Activated T-cell treated with anti-CD3 and anti-CD28 coated beads, Interleukin-2, amount 50 U/mL, for 48 hours (primary cell): ENCODE data around the gene USP17L17.
"Not testable (repeated sequence)": the region's sequence is repeated elsewhere in the genome, so short reads cannot be mapped to it uniquely, and the experiment has no call there.

Experiments
- DNase-seq, 2 experiments: peaks; one replicate each; pipeline ENCODE4 v3.0.0-alpha.2; 2020

The USP17L17 gene, protein sequence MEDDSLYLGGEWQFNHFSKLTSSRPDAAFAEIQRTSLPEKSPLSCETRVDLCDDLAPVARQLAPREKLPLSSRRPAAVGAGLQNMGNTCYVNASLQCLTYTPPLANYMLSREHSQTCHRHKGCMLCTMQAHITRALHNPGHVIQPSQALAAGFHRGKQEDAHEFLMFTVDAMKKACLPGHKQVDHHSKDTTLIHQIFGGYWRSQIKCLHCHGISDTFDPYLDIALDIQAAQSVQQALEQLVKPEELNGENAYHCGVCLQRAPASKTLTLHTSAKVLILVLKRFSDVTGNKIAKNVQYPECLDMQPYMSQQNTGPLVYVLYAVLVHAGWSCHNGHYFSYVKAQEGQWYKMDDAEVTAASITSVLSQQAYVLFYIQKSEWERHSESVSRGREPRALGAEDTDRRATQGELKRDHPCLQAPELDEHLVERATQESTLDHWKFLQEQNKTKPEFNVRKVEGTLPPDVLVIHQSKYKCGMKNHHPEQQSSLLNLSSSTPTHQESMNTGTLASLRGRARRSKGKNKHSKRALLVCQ

DNA sequence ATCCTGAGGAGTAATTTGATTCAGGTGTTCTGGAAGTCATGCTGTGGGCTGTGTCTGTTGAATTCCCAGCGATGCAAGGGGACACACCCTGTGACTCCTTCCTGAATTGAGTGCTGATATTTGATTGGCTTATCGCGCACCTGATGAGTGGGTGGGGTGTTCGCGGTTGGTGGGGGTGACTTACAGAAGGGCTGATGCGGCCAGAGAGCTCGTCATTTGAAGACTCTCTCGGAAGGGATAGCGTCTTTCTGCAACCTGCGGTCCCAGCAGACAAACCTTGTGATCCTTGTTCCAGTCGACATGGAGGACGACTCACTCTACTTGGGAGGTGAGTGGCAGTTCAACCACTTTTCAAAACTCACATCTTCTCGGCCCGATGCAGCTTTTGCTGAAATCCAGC is at the start of gene USP17L17:
USP17L17 (plus strand) TSS at position 301 of the 400 bp plus-strand sequence; CDS start at position 301, 0 bp downstream.
- DNase-seq: not testable (repeated sequence)

DNA sequence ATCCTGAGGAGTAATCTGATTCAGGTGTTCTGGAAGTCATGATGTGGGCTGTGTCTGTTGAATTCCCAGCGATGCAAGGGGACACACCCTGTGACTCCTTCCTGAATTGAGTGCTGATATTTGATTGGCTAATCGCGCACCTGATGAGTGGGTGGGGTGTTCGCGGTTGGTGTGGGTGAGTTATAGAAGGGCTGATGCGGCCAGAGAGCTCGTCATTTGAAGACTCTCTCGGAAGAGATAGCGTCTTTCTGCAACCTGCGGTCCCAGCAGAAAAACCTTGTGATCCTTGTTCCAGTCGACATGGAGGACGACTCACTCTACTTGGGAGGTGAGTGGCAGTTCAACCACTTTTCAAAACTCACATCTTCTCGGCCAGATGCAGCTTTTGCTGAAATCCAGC is 33.3 kb upstream of the USP17L17 start, which contains the start of gene USP17L10:
USP17L10 (plus strand) TSS at position 301 of the 400 bp plus-strand sequence; CDS start at position 301, 0 bp downstream.
- DNase-seq: not testable (repeated sequence)

GRCh38 chr4:9214701-9215100 is 29.0 kb upstream of the USP17L17 start:
- DNase-seq: not testable (repeated sequence)

GRCh38 chr4:9215105-9215504 is 28.6 kb upstream of the USP17L17 start, which contains the start of gene USP17L11:
TSS of gene USP17L11 (plus strand) at chr4:9215405. CDS start at chr4:9215405, 0 bp downstream.
- DNase-seq: not testable (repeated sequence)

DNA sequence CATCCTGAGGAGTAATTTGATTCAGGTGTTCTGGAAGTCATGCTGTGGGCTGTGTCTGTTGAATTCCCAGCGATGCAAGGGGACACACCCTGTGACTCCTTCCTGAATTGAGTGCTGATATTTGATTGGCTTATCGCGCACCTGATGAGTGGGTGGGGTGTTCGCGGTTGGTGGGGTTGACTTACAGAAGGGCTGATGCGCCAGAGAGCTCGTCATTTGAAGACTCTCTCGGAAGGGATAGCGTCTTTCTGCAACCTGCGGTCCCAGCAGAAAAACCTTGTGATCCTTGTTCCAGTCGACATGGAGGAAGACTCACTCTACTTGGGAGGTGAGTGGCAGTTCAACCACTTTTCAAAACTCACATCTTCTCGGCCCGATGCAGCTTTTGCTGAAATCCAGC is 23.8 kb upstream of the USP17L17 start, which contains the start of gene USP17L12:
USP17L12 (plus strand) TSS at position 301 of the 400 bp plus-strand sequence; CDS start at position 301, 0 bp downstream.
- DNase-seq: not testable (repeated sequence)

GRCh38 chr4:9224596-9224995 is 19.1 kb upstream of the USP17L17 start, which contains the start of gene USP17L13:
TSS of gene USP17L13 (plus strand) at chr4:9224896. CDS start at chr4:9224896, 0 bp downstream.
- not testable (repeated sequence) for DNase-seq

- DNase-seq: peak in 1 of 2 experiments; percentile 14
Observed at GRCh38 chr4:9230249-9230648, 13.4 kb upstream of the USP17L17 start.

- not testable (repeated sequence) for DNase-seq
Observed at GRCh38 chr4:9234085-9234484, 9.6 kb upstream of the USP17L17 start, which contains the start of gene USP17L15. TSS of gene USP17L15 (plus strand) at chr4:9234385. CDS start at chr4:9234385, 0 bp downstream.

GRCh38 chr4:9238461-9238860 is 5.2 kb upstream of the USP17L17 start:
- not testable (repeated sequence) for DNase-seq

GRCh38 chr4:9247953-9248680 is 4.4 kb downstream of the USP17L17 start, which contains the start of gene USP17L18:
TSS of gene USP17L18 (plus strand) at chr4:9248630. CDS start at chr4:9248630, 0 bp downstream.
- DNase-seq: peak in 1 of 2 experiments; percentile 13

DNA sequence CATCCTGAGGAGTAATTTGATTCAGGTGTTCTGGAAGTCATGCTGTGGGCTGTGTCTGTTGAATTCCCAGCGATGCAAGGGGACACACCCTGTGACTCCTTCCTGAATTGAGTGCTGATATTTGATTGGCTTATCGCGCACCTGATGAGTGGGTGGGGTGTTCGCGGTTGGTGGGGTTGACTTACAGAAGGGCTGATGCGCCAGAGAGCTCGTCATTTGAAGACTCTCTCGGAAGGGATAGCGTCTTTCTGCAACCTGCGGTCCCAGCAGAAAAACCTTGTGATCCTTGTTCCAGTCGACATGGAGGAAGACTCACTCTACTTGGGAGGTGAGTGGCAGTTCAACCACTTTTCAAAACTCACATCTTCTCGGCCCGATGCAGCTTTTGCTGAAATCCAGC is 9.4 kb downstream of the USP17L17 start, which contains the start of gene USP17L19:
USP17L19 (plus strand) TSS at position 301 of the 400 bp plus-strand sequence; CDS start at position 301, 0 bp downstream.
- DNase-seq: not testable (repeated sequence)

DNA sequence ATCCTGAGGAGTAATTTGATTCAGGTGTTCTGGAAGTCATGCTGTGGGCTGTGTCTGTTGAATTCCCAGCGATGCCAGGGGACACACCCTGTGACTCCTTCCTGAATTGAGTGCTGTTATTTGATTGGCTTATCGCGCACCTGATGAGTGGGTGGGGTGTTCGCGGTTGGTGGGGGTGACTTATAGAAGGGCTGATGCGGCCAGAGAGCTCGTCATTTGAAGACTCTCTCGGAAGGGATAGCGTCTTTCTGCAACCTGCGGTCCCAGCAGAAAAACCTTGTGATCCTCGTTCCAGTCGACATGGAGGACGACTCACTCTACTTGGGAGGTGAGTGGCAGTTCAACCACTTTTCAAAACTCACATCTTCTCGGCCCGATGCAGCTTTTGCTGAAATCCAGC is 14.1 kb downstream of the USP17L17 start, which contains the start of gene USP17L20:
USP17L20 (plus strand) TSS at position 301 of the 400 bp plus-strand sequence; CDS start at position 301, 0 bp downstream.
- DNase-seq: not testable (repeated sequence)

GRCh38 chr4:9262572-9262971 is 18.9 kb downstream of the USP17L17 start, which contains the start of gene USP17L21:
TSS of gene USP17L21 (plus strand) at chr4:9262872. CDS start at chr4:9262872, 0 bp downstream.
- not testable (repeated sequence) for DNase-seq

DNA sequence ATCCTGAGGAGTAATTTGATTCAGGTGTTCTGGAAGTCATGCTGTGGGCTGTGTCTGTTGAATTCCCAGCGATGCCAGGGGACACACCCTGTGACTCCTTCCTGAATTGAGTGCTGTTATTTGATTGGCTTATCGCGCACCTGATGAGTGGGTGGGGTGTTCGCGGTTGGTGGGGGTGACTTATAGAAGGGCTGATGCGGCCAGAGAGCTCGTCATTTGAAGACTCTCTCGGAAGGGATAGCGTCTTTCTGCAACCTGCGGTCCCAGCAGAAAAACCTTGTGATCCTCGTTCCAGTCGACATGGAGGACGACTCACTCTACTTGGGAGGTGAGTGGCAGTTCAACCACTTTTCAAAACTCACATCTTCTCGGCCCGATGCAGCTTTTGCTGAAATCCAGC is 23.6 kb downstream of the USP17L17 start, which contains the start of gene USP17L22:
USP17L22 (plus strand) TSS at position 301 of the 400 bp plus-strand sequence; CDS start at position 301, 0 bp downstream.
- DNase-seq: not testable (repeated sequence)

- DNase-seq: peak; percentile 18 to 20
Observed at GRCh38 chr4:9271719-9272118, 28.0 kb downstream of the USP17L17 start.
